SK-N-SH (cell line): Measurements from ENCODE around the gene SIGLEC15. TPM values are rescaled to one million over a fixed set of nuclear protein-coding genes. Genes with fewer than 3 reads are reported as not detected.

Experiments
- CTCF ChIA-PET: fragments of 300-600, 350-600 bp; formaldehyde crosslinking; extraction: SDS; loops from one replicate; lab custom pipeline; 2021; lab: Yijun Ruan, JAX
- POLR2A ChIA-PET: fragments of 350-600 bp; sonication (Branson Sonifier 250); formaldehyde crosslinking; extraction: SDS; loops from one replicate; lab custom pipeline; 2020; ENCODE audit warnings: antibody characterized with exemption, inconsistent platforms; lab: Yijun Ruan, JAX
- DNase-seq: peaks from one replicate; pipeline ENCODE4 v3.0.0; 2012
- H2AFZ ChIP-seq: fragments of 200-600 bp; sonication (generic); 2 replicates; pipeline ENCODE4 v1.8.1; 2016; ENCODE audit warnings: antibody characterized with exemption, mild to moderate bottlenecking, low read depth
- H3F3A ChIP-seq: fragments of 200-600 bp; sonication (generic); replicated peaks from 2 replicates; pipeline ENCODE3; 2016; ENCODE audit warnings: antibody characterized with exemption, mild to moderate bottlenecking; ENCODE audit not compliant: insufficient read depth
- H3K27ac ChIP-seq, 2 experiments: fragments of 200-500 bp in 1 of 2; fragments of 200-600 bp in 1 of 2; sonication (Bioruptor generic) in 1 of 2; sonication (generic), shearing (Covaris generic) in 1 of 2; 2 replicates each; pipeline versions ENCODE4 v1.5.1 to v1.6.1; 2014 to 2016; ENCODE audit warnings: low read depth in 2 of 2, inconsistent platforms in 1 of 2, low read length in 1 of 2, mild to moderate bottlenecking in 1 of 2, mixed read lengths in 1 of 2
- H3K27me3 ChIP-seq: fragments of 200-600 bp; sonication (generic), shearing (Covaris generic); 2 replicates; pipeline ENCODE4 v1.6.1; 2016; ENCODE audit warnings: mixed run types; ENCODE audit not compliant: insufficient read depth
- H3K36me3 ChIP-seq, 2 experiments: fragments of 200-500 bp in 1 of 2; fragments of 200-600 bp in 1 of 2; sonication (Bioruptor generic) in 1 of 2; sonication (generic) in 1 of 2; replicated peaks in 1 of 2; 2 replicates each; pipeline versions ENCODE3 to v1.5.1; 2014 to 2016; ENCODE audit warnings: low read length in 1 of 2, mild to moderate bottlenecking in 1 of 2; ENCODE audit not compliant: insufficient read depth in 2 of 2, control insufficient read depth in 1 of 2
- H3K4me1 ChIP-seq, 2 experiments: fragments of 200-500 bp in 1 of 2; fragments of 200-600 bp in 1 of 2; sonication (Bioruptor generic) in 1 of 2; sonication (generic), shearing (Covaris generic) in 1 of 2; 2 replicates each; pipeline versions ENCODE4 v1.5.1 to v1.6.1; 2014 to 2016; ENCODE audit warnings: low read depth in 1 of 2, low read length in 1 of 2, mixed run types in 1 of 2; ENCODE audit not compliant: insufficient read depth in 2 of 2, control insufficient read depth in 1 of 2
- H3K4me2 ChIP-seq: fragments of 200-600 bp; sonication (generic), shearing (Covaris generic); 2 replicates; pipeline ENCODE4 v1.6.1; 2017; ENCODE audit warnings: mixed run types
- H3K4me3 ChIP-seq, 2 experiments: fragments of 200-500 bp in 1 of 2; fragments of 200-600 bp in 1 of 2; sonication (Bioruptor generic) in 1 of 2; sonication (generic), shearing (Covaris generic) in 1 of 2; 2 replicates each; pipeline versions ENCODE4 v1.5.1 to v1.8.1; 2014 to 2016; ENCODE audit warnings: low read depth in 2 of 2, inconsistent platforms in 1 of 2, low read length in 1 of 2, mild to moderate bottlenecking in 1 of 2, mixed read lengths in 1 of 2, moderate library complexity in 1 of 2
- H3K79me2 ChIP-seq: fragments of 200-600 bp; sonication (generic); 2 replicates; pipeline ENCODE4 v1.8.1; 2017; ENCODE audit warnings: mild to moderate bottlenecking; ENCODE audit not compliant: insufficient read depth
- H3K9ac ChIP-seq: fragments of 200-600 bp; sonication (generic); 2 replicates; pipeline ENCODE4 v1.6.1; 2017; ENCODE audit warnings: mixed run types
- H3K9me2 ChIP-seq: fragments of 200-600 bp; sonication (generic); 2 replicates; pipeline ENCODE4 v1.6.1; 2017; ENCODE audit warnings: mixed run types
- H3K9me3 ChIP-seq: fragments of 200-600 bp; sonication (generic); 2 replicates; pipeline ENCODE4 v1.6.1; 2017; ENCODE audit warnings: mixed run types, mild to moderate bottlenecking, moderate library complexity
- H4K20me1 ChIP-seq: fragments of 200-600 bp; sonication (generic); 2 replicates; pipeline ENCODE4 v1.6.1; 2017; ENCODE audit warnings: mild to moderate bottlenecking, mixed run types; ENCODE audit not compliant: insufficient read depth
- CHD2 ChIP-seq: fragments of 150-350 bp; IDR thresholded peaks from 2 replicates; pipeline ENCODE4 v1.6.1; 2018; ENCODE audit warnings: low read length; ENCODE audit not compliant: partially characterized antibody
- EP300 ChIP-seq, 2 experiments: IDR thresholded peaks; 2 replicates each; pipeline versions ENCODE4 v1.4.0 to v1.6.1; 2012; ENCODE audit warnings: borderline replicate concordance in 1 of 2, low read depth in 1 of 2, low read length in 1 of 2
- EZH2phosphoT487 ChIP-seq: fragments of 200-600 bp; sonication (generic); IDR thresholded peaks from 2 replicates; pipeline ENCODE4 v1.6.1; 2017; ENCODE audit warnings: low read depth, mixed run types, mild to moderate bottlenecking, antibody characterized with exemption, moderate library complexity, borderline replicate concordance
- FOXM1 ChIP-seq: IDR thresholded peaks from 2 replicates; pipeline ENCODE4 v1.4.0; 2012; ENCODE audit warnings: low read depth, mild to moderate bottlenecking
- GABPA ChIP-seq: IDR thresholded peaks from 2 replicates; pipeline ENCODE4 v1.4.0; 2012; ENCODE audit warnings: low read depth, mild to moderate bottlenecking
- MEF2A ChIP-seq: IDR thresholded peaks from 2 replicates; pipeline ENCODE4 v1.4.0; 2012; ENCODE audit warnings: low read depth, borderline replicate concordance
- NRF1 ChIP-seq: IDR thresholded peaks from 2 replicates; pipeline ENCODE4 v1.6.1; 2012; ENCODE audit warnings: low read depth, mild to moderate bottlenecking, low read length
- POLR2AphosphoS5 ChIP-seq: IDR thresholded peaks from 2 replicates; pipeline ENCODE4 v1.6.1; 2012; ENCODE audit warnings: low read depth, low read length
- RAD21 ChIP-seq: IDR thresholded peaks from 2 replicates; pipeline ENCODE4 v1.6.1; 2012; ENCODE audit warnings: mild to moderate bottlenecking, low read length
- RFX5 ChIP-seq: IDR thresholded peaks from 2 replicates; pipeline ENCODE4 v1.6.1; 2012; ENCODE audit warnings: mild to moderate bottlenecking, improper control_type of control experiment, low read length
- RXRA ChIP-seq: IDR thresholded peaks from 2 replicates; pipeline ENCODE4 v1.4.0; 2012; ENCODE audit warnings: low read depth, mild to moderate bottlenecking, borderline replicate concordance
- SIN3A ChIP-seq: IDR thresholded peaks from 2 replicates; pipeline ENCODE4 v1.6.1; 2012; ENCODE audit warnings: low read depth, mild to moderate bottlenecking, low read length, moderate library complexity, borderline replicate concordance
- SMC3 ChIP-seq: IDR thresholded peaks from 2 replicates; pipeline ENCODE4 v1.6.1; 2012; ENCODE audit warnings: low read depth, low read length, improper control_type of control experiment
- YY1 ChIP-seq: IDR thresholded peaks from 2 replicates; pipeline ENCODE4 v1.4.0; 2012; ENCODE audit warnings: low read depth, mild to moderate bottlenecking
- WGBS: methylation state at CpG from one replicate; pipeline ENCODE4 v1.1.6; 2017; ENCODE audit warnings: low lambda C conversion rate; 5-methylcytosine and 5-hydroxymethylcytosine counted together
- polyA plus RNA-seq, 3 experiments: library from polyadenylated mRNA; depleted of rRNA; stranded (reverse); fragments of >200 nt; gene quantifications; 2 replicates each; pipeline ENCODE4 v1.2.3, GENCODE V29; 2012
- TF ChIP-seq, protein P1 (sequence below): IDR thresholded peaks from 2 replicates; pipeline ENCODE4 v1.4.0; 2012; ENCODE audit warnings: low read depth, borderline replicate concordance
- TF ChIP-seq, protein P2 (sequence below): IDR thresholded peaks from 2 replicates; pipeline ENCODE4 v1.6.1; 2012; ENCODE audit warnings: mild to moderate bottlenecking, low read depth, low read length, moderate library complexity
- TF ChIP-seq, protein P3 (sequence below): IDR thresholded peaks from 2 replicates; pipeline ENCODE4; 2012
- TF ChIP-seq, protein P4 (sequence below): fragments of 150-350 bp; IDR thresholded peaks from 2 replicates; pipeline ENCODE4 v1.6.1; 2016; ENCODE audit warnings: mild to moderate bottlenecking, low read depth, low read length
- TF ChIP-seq, protein P5 (sequence below): IDR thresholded peaks from 2 replicates; pipeline ENCODE4 v1.4.0; 2012; ENCODE audit warnings: low read depth, borderline replicate concordance

The SIGLEC15 gene
- polyA plus RNA-seq, 1 of the 3 experiments (the other 2 are of a cell fraction): 0.10 TPM

DNA sequence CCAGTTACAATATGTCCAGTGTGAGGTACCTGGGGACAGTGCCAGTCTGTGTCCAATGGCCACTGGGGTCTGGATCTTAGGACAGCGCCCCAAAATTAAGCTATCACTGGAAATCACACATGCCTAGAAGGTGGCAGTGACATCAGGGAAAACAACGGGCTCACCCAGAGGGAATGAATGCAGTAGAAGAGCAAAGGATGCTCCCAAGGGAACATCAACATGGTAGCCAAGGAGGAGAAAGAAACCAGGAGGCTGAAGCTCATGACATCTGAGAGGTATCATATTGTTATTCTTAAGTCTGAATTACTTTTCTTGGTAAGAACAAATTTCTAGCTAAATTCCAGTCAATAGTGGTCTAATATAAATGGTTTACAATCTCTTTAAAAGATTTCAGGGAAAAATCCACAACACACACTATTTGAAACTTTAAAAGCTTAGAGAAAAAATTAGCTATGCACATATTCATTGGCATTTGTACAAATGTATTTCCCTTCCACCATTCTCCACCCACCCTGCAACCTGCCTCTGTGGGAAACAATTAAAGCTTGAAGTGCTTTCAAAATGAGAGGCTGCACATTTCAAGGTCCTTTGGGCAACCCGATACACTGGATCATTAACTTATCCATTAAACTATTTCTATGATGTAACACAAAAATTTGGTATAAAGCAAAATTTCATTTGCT is 55.5 kb downstream of the SIGLEC15 start:
- Histone ChIP-seq H3K4me2 (no peak overlapping the region), H3K27ac (no peak overlapping the region), H3K4me3 (no peak overlapping the region)
- CTCF ChIA-PET: interaction anchor here (0.6 to 6.4 kb wide), 23 partner anchors 12 to 219 kb away, joined by 3 to 73 read pairs (median 4); partner anchors contain the start of gene SLC14A1
- no peak for TF ChIP-seq POLR2AphosphoS5
- TF ChIP-seq EZH2phosphoT487: no peak
- no peak for TF ChIP-seq SIN3A
- TF ChIP-seq, protein P1, sequence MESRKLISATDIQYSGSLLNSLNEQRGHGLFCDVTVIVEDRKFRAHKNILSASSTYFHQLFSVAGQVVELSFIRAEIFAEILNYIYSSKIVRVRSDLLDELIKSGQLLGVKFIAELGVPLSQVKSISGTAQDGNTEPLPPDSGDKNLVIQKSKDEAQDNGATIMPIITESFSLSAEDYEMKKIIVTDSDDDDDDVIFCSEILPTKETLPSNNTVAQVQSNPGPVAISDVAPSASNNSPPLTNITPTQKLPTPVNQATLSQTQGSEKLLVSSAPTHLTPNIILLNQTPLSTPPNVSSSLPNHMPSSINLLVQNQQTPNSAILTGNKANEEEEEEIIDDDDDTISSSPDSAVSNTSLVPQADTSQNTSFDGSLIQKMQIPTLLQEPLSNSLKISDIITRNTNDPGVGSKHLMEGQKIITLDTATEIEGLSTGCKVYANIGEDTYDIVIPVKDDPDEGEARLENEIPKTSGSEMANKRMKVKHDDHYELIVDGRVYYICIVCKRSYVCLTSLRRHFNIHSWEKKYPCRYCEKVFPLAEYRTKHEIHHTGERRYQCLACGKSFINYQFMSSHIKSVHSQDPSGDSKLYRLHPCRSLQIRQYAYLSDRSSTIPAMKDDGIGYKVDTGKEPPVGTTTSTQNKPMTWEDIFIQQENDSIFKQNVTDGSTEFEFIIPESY: no peak
- TF ChIP-seq, protein P2, sequence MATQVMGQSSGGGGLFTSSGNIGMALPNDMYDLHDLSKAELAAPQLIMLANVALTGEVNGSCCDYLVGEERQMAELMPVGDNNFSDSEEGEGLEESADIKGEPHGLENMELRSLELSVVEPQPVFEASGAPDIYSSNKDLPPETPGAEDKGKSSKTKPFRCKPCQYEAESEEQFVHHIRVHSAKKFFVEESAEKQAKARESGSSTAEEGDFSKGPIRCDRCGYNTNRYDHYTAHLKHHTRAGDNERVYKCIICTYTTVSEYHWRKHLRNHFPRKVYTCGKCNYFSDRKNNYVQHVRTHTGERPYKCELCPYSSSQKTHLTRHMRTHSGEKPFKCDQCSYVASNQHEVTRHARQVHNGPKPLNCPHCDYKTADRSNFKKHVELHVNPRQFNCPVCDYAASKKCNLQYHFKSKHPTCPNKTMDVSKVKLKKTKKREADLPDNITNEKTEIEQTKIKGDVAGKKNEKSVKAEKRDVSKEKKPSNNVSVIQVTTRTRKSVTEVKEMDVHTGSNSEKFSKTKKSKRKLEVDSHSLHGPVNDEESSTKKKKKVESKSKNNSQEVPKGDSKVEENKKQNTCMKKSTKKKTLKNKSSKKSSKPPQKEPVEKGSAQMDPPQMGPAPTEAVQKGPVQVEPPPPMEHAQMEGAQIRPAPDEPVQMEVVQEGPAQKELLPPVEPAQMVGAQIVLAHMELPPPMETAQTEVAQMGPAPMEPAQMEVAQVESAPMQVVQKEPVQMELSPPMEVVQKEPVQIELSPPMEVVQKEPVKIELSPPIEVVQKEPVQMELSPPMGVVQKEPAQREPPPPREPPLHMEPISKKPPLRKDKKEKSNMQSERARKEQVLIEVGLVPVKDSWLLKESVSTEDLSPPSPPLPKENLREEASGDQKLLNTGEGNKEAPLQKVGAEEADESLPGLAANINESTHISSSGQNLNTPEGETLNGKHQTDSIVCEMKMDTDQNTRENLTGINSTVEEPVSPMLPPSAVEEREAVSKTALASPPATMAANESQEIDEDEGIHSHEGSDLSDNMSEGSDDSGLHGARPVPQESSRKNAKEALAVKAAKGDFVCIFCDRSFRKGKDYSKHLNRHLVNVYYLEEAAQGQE: no peak
- TF ChIP-seq CHD2: no peak
- TF ChIP-seq SMC3: no peak
- no peak for TF ChIP-seq GABPA
- TF ChIP-seq MEF2A: no peak
- TF ChIP-seq FOXM1: no peak
- TF ChIP-seq, protein P3, sequence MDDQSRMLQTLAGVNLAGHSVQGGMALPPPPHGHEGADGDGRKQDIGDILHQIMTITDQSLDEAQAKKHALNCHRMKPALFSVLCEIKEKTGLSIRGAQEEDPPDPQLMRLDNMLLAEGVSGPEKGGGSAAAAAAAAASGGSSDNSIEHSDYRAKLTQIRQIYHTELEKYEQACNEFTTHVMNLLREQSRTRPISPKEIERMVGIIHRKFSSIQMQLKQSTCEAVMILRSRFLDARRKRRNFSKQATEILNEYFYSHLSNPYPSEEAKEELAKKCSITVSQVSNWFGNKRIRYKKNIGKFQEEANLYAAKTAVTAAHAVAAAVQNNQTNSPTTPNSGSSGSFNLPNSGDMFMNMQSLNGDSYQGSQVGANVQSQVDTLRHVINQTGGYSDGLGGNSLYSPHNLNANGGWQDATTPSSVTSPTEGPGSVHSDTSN: no peak
- no peak for TF ChIP-seq RXRA
- no peak for TF ChIP-seq RFX5
- TF ChIP-seq, protein P4, sequence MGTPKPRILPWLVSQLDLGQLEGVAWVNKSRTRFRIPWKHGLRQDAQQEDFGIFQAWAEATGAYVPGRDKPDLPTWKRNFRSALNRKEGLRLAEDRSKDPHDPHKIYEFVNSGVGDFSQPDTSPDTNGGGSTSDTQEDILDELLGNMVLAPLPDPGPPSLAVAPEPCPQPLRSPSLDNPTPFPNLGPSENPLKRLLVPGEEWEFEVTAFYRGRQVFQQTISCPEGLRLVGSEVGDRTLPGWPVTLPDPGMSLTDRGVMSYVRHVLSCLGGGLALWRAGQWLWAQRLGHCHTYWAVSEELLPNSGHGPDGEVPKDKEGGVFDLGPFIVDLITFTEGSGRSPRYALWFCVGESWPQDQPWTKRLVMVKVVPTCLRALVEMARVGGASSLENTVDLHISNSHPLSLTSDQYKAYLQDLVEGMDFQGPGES: no peak
- no peak for TF ChIP-seq EP300 (IDR thresholded peaks at IDR 0.05; ENCODE audit: borderline replicate concordance in 1 of 2, low read depth in 1 of 2, low read length in 1 of 2)
- TF ChIP-seq, protein P5, sequence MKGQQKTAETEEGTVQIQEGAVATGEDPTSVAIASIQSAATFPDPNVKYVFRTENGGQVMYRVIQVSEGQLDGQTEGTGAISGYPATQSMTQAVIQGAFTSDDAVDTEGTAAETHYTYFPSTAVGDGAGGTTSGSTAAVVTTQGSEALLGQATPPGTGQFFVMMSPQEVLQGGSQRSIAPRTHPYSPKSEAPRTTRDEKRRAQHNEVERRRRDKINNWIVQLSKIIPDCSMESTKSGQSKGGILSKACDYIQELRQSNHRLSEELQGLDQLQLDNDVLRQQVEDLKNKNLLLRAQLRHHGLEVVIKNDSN: no peak
- TF ChIP-seq YY1: no peak
- no peak for TF ChIP-seq NRF1
- no peak for TF ChIP-seq RAD21
- TF ChIP-seq, all 33 proteins: peak for 0
- WGBS: 97% methylated on average over 3 of the region's 3 CpGs
- no peaks in the 10 kb centered on the region; a peak in 1 of 4 replicates for H3K4me1 ChIP-seq
- no peaks in the 10 kb centered on the region for H3K27me3 ChIP-seq
- H3K9ac ChIP-seq: no peak overlapping the region
- peaks cover 8% of the 10 kb centered on the region for H3F3A ChIP-seq
- no peak overlapping the region for H2AFZ ChIP-seq
- H3K9me2 ChIP-seq: no peaks in the 10 kb centered on the region
- no peak for DNase-seq
- POLR2A ChIA-PET: no interaction called here
- no peaks in the 10 kb centered on the region for H3K9me3 ChIP-seq
- H3K79me2 ChIP-seq: peaks cover 8% of the 10 kb centered on the region
- no peaks in the 10 kb centered on the region for H4K20me1 ChIP-seq
- H3K36me3 ChIP-seq: peaks cover 57 to 75% of the 10 kb centered on the region in 2 experiments
